Lung (tissue), 12 donors: ENCODE results near the gene LAMA3. TPM values are rescaled to one million over a fixed set of nuclear protein-coding genes. Genes with fewer than 3 reads are reported as not detected.

Source experiments
- ATAC-seq: fragments of 200-7000 bp; cut with Tn5 transposase; one replicate; pipeline ENCODE4 v1.9.1; 2020; ENCODE audit warnings: moderate number of reproducible peaks; ENCODE audit not compliant: insufficient read depth, low FRiP score
- DNase-seq, 3 donors: peaks; one replicate each; pipeline ENCODE4 v3.0.0-alpha.2; 2013 to 2017
- H3K27ac ChIP-seq, 2 donors: one replicate each; pipeline ENCODE4 v1.5.1; 2013; ENCODE audit warnings: mild to moderate bottlenecking in 2 of 2, moderate library complexity in 2 of 2, control low read depth in 1 of 2, inconsistent platforms in 1 of 2, low read depth in 1 of 2, low read length in 1 of 2
- H3K27me3 ChIP-seq, 3 donors: one replicate each; pipeline ENCODE4 v1.5.1; 2013; ENCODE audit warnings: low read length in 2 of 3; ENCODE audit not compliant: control insufficient read depth in 3 of 3, insufficient read depth in 3 of 3
- H3K36me3 ChIP-seq, 4 donors: one replicate each; pipeline ENCODE4 v1.5.1; 2013; ENCODE audit warnings: low read length in 4 of 4, mild to moderate bottlenecking in 1 of 4, moderate library complexity in 1 of 4; ENCODE audit not compliant: control insufficient read depth in 4 of 4, insufficient read depth in 4 of 4
- H3K4me1 ChIP-seq, 5 donors: one replicate each; pipeline ENCODE4 v1.5.1; 2013; ENCODE audit warnings: low read length in 5 of 5, mild to moderate bottlenecking in 2 of 5, moderate library complexity in 1 of 5; ENCODE audit not compliant: control insufficient read depth in 5 of 5, insufficient read depth in 5 of 5
- H3K4me3 ChIP-seq: one replicate; pipeline ENCODE4 v1.5.1; 2013; ENCODE audit warnings: mild to moderate bottlenecking, control low read depth, moderate library complexity
- H3K9ac ChIP-seq, 2 donors: one replicate each; pipeline ENCODE4 v1.5.1; 2013; ENCODE audit warnings: low read length in 2 of 2, control low read depth in 1 of 2; ENCODE audit not compliant: insufficient read depth in 1 of 2
- H3K9me3 ChIP-seq, 4 donors: one replicate each; pipeline ENCODE4 v1.5.1; 2013; ENCODE audit warnings: low read length in 3 of 4, mild to moderate bottlenecking in 1 of 4, moderate library complexity in 1 of 4; ENCODE audit not compliant: control insufficient read depth in 4 of 4, insufficient read depth in 3 of 4
- WGBS, 2 donors: extraction: QIAGEN DNeasy Blood & Tissue Kit; methylation state at CpG; one replicate each; pipeline ENCODE4 v1.1.7; 2013; 5-methylcytosine and 5-hydroxymethylcytosine counted together
- polyA plus RNA-seq, 2 donors: library from polyadenylated mRNA; stranded (reverse); fragments of 200-250 nt; gene quantifications; one replicate each; pipeline ENCODE4 v1.2.1, GENCODE V29; 2013
- total RNA-seq, 2 donors: library from RNA; depleted of rRNA in 1 of 2; stranded (reverse); fragments of >200 nt in 1 of 2; gene quantifications; one replicate each; pipeline ENCODE4 v1.2.1, GENCODE V29; 2014 to 2021
- TF ChIP-seq, protein P1 (sequence below): IDR thresholded peaks from 2 replicates; pipeline ENCODE4 v1.5.1; 2012; ENCODE audit warnings: mild to moderate bottlenecking; ENCODE audit errors: control extremely low read depth, extremely low read depth
- donor health status: control.
- donor health status: control.
- donor health status: Bipolar disorder and iron deficiency.
- donor health status: healthy.
- donor health status: DM: yes; HTN: yes; CAD: no.

LAMA3 gene
- total and polyA plus RNA-seq, 4 donors, result 14.1 to 110 (median 51.9) TPM

- Histone ChIP-seq H3K4me3 (no peak overlapping the region), H3K4me1 (peaks cover 0 to 4% (median 0%) of the 10 kb centered on the region in 5 donors), H3K9ac (no peak overlapping the region), H3K36me3 (no peaks in the 10 kb centered on the region), H3K27ac (no peak overlapping the region), H3K27me3 (no peaks in the 10 kb centered on the region), H3K9me3 (no peaks in the 10 kb centered on the region)
- ATAC-seq, result no peak
- DNase-seq, result no peak
- WGBS, 2 donors, result 92 to 98% methylated on average over 1 of the region's 1 CpG
- TF ChIP-seq, protein P1, sequence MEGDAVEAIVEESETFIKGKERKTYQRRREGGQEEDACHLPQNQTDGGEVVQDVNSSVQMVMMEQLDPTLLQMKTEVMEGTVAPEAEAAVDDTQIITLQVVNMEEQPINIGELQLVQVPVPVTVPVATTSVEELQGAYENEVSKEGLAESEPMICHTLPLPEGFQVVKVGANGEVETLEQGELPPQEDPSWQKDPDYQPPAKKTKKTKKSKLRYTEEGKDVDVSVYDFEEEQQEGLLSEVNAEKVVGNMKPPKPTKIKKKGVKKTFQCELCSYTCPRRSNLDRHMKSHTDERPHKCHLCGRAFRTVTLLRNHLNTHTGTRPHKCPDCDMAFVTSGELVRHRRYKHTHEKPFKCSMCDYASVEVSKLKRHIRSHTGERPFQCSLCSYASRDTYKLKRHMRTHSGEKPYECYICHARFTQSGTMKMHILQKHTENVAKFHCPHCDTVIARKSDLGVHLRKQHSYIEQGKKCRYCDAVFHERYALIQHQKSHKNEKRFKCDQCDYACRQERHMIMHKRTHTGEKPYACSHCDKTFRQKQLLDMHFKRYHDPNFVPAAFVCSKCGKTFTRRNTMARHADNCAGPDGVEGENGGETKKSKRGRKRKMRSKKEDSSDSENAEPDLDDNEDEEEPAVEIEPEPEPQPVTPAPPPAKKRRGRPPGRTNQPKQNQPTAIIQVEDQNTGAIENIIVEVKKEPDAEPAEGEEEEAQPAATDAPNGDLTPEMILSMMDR, result no peak
Measured at GRCh38 chr18:23824669-23825068, 135.4 kb downstream of the LAMA3 start.

GRCh38 chr18:23825496-23825895, 136.2 kb downstream of the LAMA3 start:
- Histone ChIP-seq H3K36me3 (no peaks in the 10 kb centered on the region), H3K27me3 (no peaks in the 10 kb centered on the region), H3K4me1 (peaks cover 0 to 4% (median 0%) of the 10 kb centered on the region in 5 donors), H3K9me3 (no peaks in the 10 kb centered on the region), H3K27ac (peak overlapping the region in 1 of 2 donors; percentile 77), H3K9ac (no peak overlapping the region), H3K4me3 (no peak overlapping the region)
- TF ChIP-seq, protein P1, result no peak
- 88 to 97% methylated on average over 2 of the region's 2 CpGs for WGBS, 2 donors
- ATAC-seq (no peak), DNase-seq (no peak)

DNA sequence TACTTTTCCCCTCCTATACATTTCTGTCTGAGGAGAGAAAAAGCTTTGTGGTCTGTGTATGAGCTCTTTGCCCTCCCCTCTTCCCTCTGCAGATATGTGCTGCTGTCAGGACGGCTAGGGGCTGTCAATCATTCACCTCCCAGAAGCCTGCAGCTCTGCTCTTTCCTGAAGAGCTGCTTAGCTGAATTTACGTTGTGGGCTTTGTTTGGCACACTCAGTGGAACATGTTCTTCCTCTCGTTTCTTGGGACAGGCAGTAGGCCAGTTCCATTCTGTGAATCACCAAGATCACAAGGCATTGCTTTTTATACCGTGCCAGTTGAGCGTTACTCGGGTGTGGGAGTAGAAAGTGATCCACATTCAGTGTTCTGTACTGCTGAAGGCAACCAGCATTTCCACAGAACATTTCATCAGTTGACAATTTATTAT, 136.7 kb downstream of the LAMA3 start:
- H3K9me3 ChIP-seq, result no peaks in the 10 kb centered on the region
- DNase-seq (peak in 1 of 3 donors; percentile 25), ATAC-seq (peak; percentile 81)
- peak overlapping the region in 1 of 2 donors; percentile 77 for H3K27ac ChIP-seq
- WGBS, 2 donors, result 18 to 21% methylated on average over 6 of the region's 6 CpGs
- TF ChIP-seq, protein P1, result no peak
- peaks cover 0 to 4% (median 0%) of the 10 kb centered on the region in 5 donors for H3K4me1 ChIP-seq
- H3K27me3 ChIP-seq, result no peaks in the 10 kb centered on the region
- no peaks in the 10 kb centered on the region for H3K36me3 ChIP-seq
- no peak overlapping the region for H3K9ac ChIP-seq
- no peak overlapping the region for H3K4me3 ChIP-seq
